Small intestine (tissue), 7 donors: Measurements from ENCODE around the gene CD300H. TPM values are rescaled to one million over a fixed set of nuclear protein-coding genes. Genes with fewer than 3 reads are reported as not detected.

Source experiments
- DNase-seq, 2 donors: peaks; one replicate each; pipeline versions ENCODE4 v3.0.0 to v3.0.0-alpha.2; 2013
- FAIRE-seq: peaks from 2 replicates; lab custom pipeline; 2012; peaks lifted over from hg19 to GRCh38; lab: Jason Lieb, UNC
- H3K27ac ChIP-seq, 3 donors: one replicate each; pipeline ENCODE4 v1.5.1; 2013; ENCODE audit warnings: low read length in 2 of 3, mild to moderate bottlenecking in 2 of 3, control low read depth in 1 of 3, inconsistent platforms in 1 of 3, low read depth in 1 of 3, moderate library complexity in 1 of 3
- H3K27me3 ChIP-seq, 3 donors: one replicate each; pipeline ENCODE4 v1.6.1; 2013; ENCODE audit warnings: low read length in 3 of 3, inconsistent platforms in 1 of 3; ENCODE audit not compliant: control insufficient read depth in 3 of 3, insufficient read depth in 3 of 3
- H3K36me3 ChIP-seq, 3 donors: one replicate each; pipeline ENCODE4 v1.6.1; 2013; ENCODE audit warnings: low read length in 3 of 3, inconsistent platforms in 1 of 3, low read depth in 1 of 3, mild to moderate bottlenecking in 1 of 3, moderate library complexity in 1 of 3; ENCODE audit not compliant: control insufficient read depth in 3 of 3, insufficient read depth in 2 of 3
- H3K4me1 ChIP-seq, 3 donors: one replicate each; pipeline ENCODE4 v1.6.1; 2013; ENCODE audit warnings: low read length in 2 of 3, inconsistent platforms in 1 of 3, low read depth in 1 of 3, mild to moderate bottlenecking in 1 of 3, moderate library complexity in 1 of 3; ENCODE audit not compliant: control insufficient read depth in 3 of 3, insufficient read depth in 2 of 3
- H3K4me3 ChIP-seq, 3 donors: one replicate each; pipeline ENCODE4 v1.5.1; 2013; ENCODE audit warnings: low read length in 3 of 3, control low read depth in 1 of 3, inconsistent platforms in 1 of 3, low read depth in 1 of 3, mild to moderate bottlenecking in 1 of 3, moderate library complexity in 1 of 3
- H3K9me3 ChIP-seq, 2 donors: one replicate each; pipeline ENCODE4 v1.6.1; 2013; ENCODE audit warnings: low read depth in 1 of 2, low read length in 1 of 2; ENCODE audit not compliant: control insufficient read depth in 2 of 2, insufficient read depth in 1 of 2
- WGBS, 3 donors: extraction: QIAGEN DNeasy Blood & Tissue Kit; methylation state at CpG; one replicate each; pipeline ENCODE4 v1.1.7; 2013; 5-methylcytosine and 5-hydroxymethylcytosine counted together
- polyA plus RNA-seq, 4 donors: library from polyadenylated mRNA; stranded (reverse) in 3 of 4; unstranded in 1 of 4; fragments of 200-250 nt in 3 of 4; fragments of 120-200 nt in 1 of 4; gene quantifications; one replicate each; pipeline versions ENCODE4 v1.2.1 to v1.2.3, GENCODE V29; 2013
- donor health status: healthy with polysubstance abuse.
- donor health status: control.
- donor health status: control.
- donor health status: Bipolar disorder and iron deficiency.
- donor health status: healthy.

The CD300H gene
- polyA plus RNA-seq, 4 donors: 0.13 TPM; not detected in 3

GRCh38 chr17:74549343-74549742, 18.0 kb downstream of the CD300H start:
- no peaks in the 10 kb centered on the region for H3K4me1 ChIP-seq
- no peak overlapping the region for H3K4me3 ChIP-seq
- no peaks in the 10 kb centered on the region for H3K36me3 ChIP-seq
- no peak for FAIRE-seq
- H3K27ac ChIP-seq: no peak overlapping the region
- DNase-seq: no peak
- no peaks in the 10 kb centered on the region for H3K9me3 ChIP-seq
- H3K27me3 ChIP-seq: no peaks in the 10 kb centered on the region
- WGBS, 3 donors: 70 to 75% (median 71%) methylated on average over 7 of the region's 7 CpGs

- no peaks in the 10 kb centered on the region for H3K4me1 ChIP-seq
- no peaks in the 10 kb centered on the region for H3K27me3 ChIP-seq
- no peak overlapping the region for H3K4me3 ChIP-seq
- no peak overlapping the region for H3K27ac ChIP-seq
- H3K36me3 ChIP-seq: no peaks in the 10 kb centered on the region
- FAIRE-seq (no peak), DNase-seq (no peak)
- 54 to 69% (median 65%) methylated on average over 3 of the region's 3 CpGs for WGBS, 3 donors
- H3K9me3 ChIP-seq: no peaks in the 10 kb centered on the region
These were observed 19.6 kb downstream of the CD300H start for GRCh38 chr17:74547736-74548135.

- Histone ChIP-seq H3K4me3 (no peak overlapping the region), H3K27me3 (no peaks in the 10 kb centered on the region), H3K4me1 (no peaks in the 10 kb centered on the region), H3K36me3 (no peaks in the 10 kb centered on the region), H3K27ac (no peak overlapping the region), H3K9me3 (no peaks in the 10 kb centered on the region)
- WGBS, 3 donors: 79 to 86% (median 83%) methylated on average over 7 of the region's 7 CpGs
- no peak for DNase-seq
- no peak for FAIRE-seq
These were observed 20.0 kb downstream of the CD300H start for GRCh38 chr17:74547264-74547663.

GRCh38 chr17:74546586-74546985, 20.7 kb downstream of the CD300H start:
- DNase-seq (no peak), FAIRE-seq (no peak)
- 80 to 89% (median 86%) methylated on average over 7 of the region's 7 CpGs for WGBS, 3 donors
- Histone ChIP-seq H3K27ac (no peak overlapping the region), H3K9me3 (no peaks in the 10 kb centered on the region), H3K4me3 (no peak overlapping the region), H3K4me1 (no peaks in the 10 kb centered on the region), H3K27me3 (no peaks in the 10 kb centered on the region), H3K36me3 (no peaks in the 10 kb centered on the region)

GRCh38 chr17:74545843-74546230, 21.5 kb downstream of the CD300H start, which contains the start of gene CD300C:
TSS of gene CD300C (minus strand) at chr17:74546115. CDS start at chr17:74545782, 333 bp downstream.
- FAIRE-seq: no peak
- H3K4me3 ChIP-seq: no peak within 1 kb of the TSS
- no peaks in the 10 kb centered on the region for H3K27me3 ChIP-seq
- no peaks in the 10 kb centered on the region for H3K4me1 ChIP-seq
- H3K9me3 ChIP-seq: no peaks in the 10 kb centered on the region
- no peaks in the 10 kb centered on the region for H3K36me3 ChIP-seq
- peak within 1 kb of the TSS in 1 of 3 donors; percentile 6 for H3K27ac ChIP-seq
- WGBS, 3 donors: 46 to 62% (median 51%) methylated on average over 5 of the region's 5 CpGs
- no peak for DNase-seq

GRCh38 chr17:74544991-74545842, 22.1 kb downstream of the CD300H start:
- Histone ChIP-seq H3K4me1 (no peaks in the 10 kb centered on the region), H3K27ac (peak overlapping the region in 1 of 3 donors; percentile 6), H3K9me3 (no peaks in the 10 kb centered on the region), H3K27me3 (no peaks in the 10 kb centered on the region), H3K4me3 (no peak overlapping the region), H3K36me3 (no peaks in the 10 kb centered on the region)
- 77 to 79% (median 78%) methylated on average over 15 to 16 of the region's 16 CpGs for WGBS, 3 donors
- DNase-seq (no peak), FAIRE-seq (no peak)

GRCh38 chr17:74543891-74544760, 23.2 kb downstream of the CD300H start:
- 80 to 86% (median 81%) methylated on average over 18 of the region's 18 CpGs for WGBS, 3 donors
- H3K4me3 ChIP-seq: no peak overlapping the region
- no peaks in the 10 kb centered on the region for H3K4me1 ChIP-seq
- no peak overlapping the region for H3K27ac ChIP-seq
- FAIRE-seq (no peak), DNase-seq (no peak)
- no peaks in the 10 kb centered on the region for H3K9me3 ChIP-seq
- no peaks in the 10 kb centered on the region for H3K36me3 ChIP-seq
- no peaks in the 10 kb centered on the region for H3K27me3 ChIP-seq

GRCh38 chr17:74543406-74543805, 23.9 kb downstream of the CD300H start:
- WGBS, 3 donors: 63 to 76% (median 68%) methylated on average over 14 of the region's 14 CpGs
- no peak for FAIRE-seq
- no peaks in the 10 kb centered on the region for H3K4me1 ChIP-seq
- no peak overlapping the region for H3K27ac ChIP-seq
- H3K27me3 ChIP-seq: no peaks in the 10 kb centered on the region
- no peak overlapping the region for H3K4me3 ChIP-seq
- no peak for DNase-seq
- H3K36me3 ChIP-seq: no peaks in the 10 kb centered on the region
- no peaks in the 10 kb centered on the region for H3K9me3 ChIP-seq
